ENCODE data around the gene GRID2.

The GRID2 gene

DNA sequence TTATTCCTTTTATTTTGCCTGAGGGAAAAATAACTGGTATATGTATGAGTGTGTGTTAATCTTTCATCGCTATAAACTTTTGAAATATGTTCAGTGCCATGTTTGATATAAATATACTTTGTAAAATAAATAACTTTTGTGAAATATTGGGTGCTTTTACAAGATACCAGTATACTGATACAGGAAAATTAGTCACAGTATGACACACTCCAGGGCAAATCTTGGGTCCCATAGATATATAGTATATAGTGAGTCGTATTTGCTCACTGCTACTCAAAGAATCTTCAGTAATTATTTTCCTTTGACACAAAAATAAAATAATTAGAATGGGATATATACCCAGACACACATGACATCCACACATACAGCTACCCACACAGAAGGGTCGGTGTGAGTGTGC is 472.3 kb downstream of the GRID2 start:
- DNase-seq = no peak

DNA sequence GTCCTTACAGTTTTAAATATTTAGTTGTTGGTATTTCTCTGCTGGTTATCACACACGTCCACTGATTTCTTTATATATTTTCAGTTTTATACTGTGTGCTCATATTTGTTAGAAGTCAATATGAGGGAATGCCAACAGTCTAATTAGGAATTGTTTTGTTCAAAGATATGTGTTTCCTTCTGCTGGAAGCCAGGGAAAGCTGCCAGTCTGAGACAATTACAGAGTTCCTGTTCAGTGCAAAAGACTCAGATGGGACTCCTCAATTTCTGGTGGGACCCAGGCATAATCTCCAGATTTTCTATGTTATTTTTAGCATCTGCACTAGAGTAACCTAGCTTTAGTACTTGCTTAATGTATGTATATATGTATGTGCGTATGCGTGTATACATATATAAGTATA is 486.0 kb downstream of the GRID2 start:
- DNase-seq = no peak

DNA sequence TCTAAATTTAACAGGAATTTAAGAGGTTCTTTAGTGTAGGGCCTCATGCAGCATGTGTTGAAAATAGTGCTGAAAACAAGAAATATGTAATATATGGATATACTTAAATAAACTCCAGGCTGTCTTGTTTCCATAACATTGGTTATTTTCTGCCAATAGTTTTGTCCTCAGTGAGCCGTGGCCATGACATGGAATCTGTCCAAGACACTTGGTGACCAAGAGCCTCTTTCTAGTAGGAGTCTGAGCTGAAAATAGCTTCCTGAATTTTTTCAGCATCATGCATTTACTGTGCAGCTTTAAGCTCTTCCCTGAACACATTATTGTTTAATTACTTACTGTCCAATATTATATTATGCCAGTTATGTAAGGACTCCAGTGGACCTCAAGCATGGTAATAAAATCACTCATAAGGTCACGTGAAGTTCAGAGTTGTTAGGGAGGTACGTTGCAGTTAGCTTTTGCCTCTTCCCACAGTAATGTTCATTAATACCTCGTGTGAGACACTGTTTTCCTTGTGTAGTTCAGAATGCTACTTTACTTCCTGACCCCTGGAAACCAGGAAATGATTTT is 488.2 kb downstream of the GRID2 start:
- DNase-seq = no peak

DNA sequence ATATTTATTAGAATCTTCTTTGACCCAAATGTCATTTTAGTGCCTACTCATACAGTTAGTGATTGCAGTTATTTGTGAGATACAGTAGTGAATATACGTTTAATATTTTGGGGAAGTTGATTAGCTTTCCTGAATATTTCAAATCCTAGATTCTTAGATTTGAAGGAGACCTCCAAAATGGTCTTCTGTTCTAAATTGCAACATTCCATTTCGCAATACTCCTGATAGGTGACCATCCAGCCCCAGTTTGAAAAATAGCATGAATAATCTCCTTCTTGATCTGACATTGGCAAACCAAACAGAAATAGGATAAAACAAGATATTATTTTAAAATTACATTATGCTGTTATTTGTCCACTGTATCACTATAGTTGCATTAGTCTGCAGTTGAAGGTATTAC is 505.6 kb downstream of the GRID2 start:
- no peak for DNase-seq

DNA sequence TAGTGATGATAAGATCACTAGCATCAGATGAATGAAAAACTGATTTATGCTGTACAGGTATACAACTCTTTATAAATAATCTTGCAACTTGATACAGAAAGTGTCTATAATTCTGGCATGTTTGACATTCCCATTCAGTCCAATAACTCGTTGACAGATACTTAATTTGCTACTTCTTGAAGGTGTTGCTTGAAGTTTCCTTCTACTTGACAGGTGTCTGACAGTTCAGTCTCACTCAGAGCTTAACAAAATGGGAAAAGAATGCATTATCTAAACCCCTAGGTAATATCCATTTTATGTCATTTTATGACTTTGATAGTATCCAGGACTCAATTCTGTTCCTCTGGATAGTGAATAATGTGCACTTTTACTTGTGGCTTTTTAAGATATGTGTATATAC is 508.9 kb downstream of the GRID2 start:
- no peak for DNase-seq

DNA sequence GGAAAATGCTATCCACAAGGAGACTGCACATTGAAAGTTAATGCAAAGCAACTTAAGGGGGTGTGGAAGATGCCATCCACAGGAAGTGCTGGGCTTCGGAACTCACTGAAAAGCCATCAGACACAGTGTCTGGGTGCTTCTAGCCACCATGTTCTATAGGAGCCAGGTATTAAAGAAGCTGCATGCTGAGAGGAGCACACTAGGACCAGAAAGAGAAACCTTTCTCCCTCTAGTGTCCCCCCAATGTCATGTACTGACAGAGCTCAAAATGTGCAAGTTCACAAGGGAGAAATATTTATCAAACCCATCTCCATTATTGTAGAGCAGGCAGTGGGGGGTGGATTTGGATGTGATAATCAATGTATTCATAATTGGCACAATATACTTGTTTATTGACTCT is 510.9 kb downstream of the GRID2 start:
- DNase-seq = no peak

DNA sequence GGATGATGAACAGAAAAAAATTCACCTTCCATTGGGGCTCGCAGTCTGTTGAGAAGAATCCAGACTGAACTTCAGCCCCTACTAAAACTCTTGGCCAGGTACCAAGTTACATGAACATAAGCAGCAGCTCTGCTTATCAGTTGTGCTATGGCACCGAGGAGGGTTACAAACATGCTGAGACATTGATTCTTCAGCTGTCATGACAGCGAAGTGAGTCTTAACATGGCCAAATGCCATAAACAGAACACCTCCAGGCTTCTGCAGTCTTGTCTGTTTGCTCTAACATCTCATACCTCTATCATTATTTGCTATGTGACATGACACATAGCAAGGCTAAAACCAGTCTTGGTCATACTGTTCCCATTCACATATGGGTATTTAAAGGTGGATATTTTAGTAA is 521.5 kb downstream of the GRID2 start:
- no peak for DNase-seq

DNA sequence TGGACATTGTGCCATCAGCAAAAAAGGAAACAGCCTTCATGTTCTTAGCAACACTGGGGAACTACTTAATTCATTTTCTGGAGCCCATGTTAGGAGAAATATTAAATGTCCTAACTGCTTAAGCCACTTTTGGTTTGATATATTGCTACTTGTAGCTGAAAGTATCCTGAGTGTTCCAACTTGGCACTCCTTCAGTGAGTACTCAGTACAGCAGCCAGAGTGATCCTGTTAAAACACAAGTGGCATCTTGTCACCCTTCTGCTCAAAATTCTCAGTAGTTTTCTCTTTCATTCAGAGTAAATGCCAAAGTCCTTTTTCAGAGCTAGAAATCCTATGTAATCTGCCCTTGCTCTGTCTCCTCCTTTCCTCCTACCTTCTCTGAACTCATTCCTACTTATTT is 522.0 kb downstream of the GRID2 start:
- DNase-seq = no peak

DNA sequence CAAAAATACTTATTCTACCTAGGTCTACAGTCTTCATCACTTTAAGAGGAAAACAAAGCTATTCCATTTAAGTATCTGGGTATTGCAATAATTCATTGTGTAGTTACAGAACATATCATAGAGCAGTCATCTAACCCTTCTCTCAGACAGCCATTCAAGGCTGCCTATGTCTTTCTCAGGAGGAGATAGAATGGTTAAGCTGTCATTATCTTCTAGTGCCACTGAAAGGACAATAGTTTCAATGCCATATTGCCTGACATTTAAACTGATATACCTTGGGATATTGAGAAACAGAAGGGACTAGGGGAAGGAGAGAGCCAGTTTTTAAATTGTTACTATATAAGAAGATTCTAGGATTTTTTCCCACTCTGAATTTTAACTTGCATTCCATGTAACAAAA is 527.0 kb downstream of the GRID2 start:
- DNase-seq = no peak

DNA sequence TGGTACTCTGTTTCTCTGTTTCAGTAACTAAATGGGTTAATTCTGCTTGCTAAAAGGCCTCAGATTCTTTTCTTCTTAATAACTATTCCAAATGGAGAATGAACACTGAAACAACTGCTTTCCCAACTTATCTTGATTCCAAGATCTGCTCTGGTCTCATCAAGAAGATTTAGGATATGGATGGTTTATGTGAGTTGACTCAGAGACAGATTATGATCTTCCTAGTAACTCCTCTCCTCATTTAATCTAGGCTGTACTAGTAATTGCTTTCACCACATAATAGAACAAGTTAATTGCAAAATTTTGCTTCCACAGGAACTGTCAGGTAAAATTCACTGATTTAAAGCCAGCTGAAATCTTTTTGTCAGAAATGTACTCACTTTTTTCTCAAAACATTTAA is 537.1 kb downstream of the GRID2 start:
- DNase-seq = no peak

DNA sequence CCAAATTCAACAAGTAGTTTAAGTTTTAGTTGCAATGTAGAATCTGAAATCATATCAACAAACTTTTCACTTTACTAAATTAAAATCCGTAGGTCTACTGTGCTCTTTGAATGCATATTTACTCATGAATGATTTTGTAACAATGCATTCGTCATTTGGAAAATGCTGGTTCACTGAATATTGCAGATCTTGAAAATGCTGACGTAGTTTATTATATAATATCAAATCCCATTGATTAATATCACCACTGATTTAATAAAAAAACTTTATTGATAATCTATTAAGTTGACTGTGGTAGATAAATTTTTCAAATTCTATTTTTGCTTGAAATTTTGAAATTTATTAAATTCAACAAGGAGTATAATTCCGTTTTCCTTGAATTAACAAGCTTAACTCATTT is 540.0 kb downstream of the GRID2 start:
- no peak for DNase-seq

DNA sequence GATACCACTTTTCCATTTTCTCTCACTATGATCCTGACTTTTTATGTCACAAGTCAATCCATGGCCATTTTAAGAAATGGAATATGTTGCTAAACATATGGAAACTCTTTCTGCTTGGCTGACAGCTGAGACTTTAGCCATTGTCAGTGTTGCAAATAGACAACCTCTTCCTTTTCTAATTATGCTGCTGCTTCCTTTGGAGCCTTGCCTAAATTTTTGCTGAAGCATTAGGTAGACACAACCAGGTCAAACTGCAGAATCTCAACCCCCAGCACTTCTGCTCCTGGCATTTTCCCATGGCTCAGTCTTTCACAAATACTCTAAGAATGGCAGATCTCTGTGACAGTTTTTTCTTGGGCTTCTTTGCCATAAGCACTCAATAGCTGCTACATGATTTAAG is 543.3 kb downstream of the GRID2 start:
- no peak for DNase-seq

DNA sequence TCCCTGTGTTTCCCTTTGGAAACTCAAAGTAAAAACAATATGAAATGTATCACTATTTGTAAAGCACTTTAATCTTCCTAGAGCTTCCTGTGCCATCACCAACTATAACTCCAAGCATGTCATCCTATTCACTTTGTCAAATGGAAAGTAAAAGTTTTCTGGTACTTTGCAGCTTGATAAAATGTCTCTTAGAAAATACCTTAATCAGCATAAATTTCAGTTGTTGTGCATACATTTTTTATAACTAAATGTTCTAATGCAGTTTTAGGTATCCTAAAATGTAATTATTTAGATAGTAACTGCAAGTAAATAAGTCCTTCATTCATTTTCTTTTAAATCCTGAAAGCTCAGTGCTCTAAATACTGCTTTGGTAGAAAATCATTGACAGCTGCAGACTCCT is 558.7 kb downstream of the GRID2 start:
- DNase-seq = no peak

DNA sequence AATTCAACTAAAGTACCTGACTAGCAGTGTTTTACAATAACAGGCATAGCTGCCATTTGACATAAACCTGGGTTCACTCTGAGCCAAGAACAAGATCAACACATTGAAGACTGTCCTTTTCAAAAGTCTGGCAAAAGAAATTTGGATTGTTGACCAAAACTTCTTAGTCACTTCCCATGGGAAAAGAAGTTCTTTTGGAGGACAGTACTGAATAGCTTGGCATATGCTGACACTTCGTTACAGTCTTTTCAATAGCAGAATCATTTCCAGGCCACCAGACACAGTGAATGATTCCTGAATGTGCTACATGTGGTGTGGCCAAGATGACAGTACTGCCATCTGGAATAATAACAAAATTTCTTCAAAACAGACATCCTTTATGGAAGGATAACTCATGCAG is 560.3 kb downstream of the GRID2 start:
- DNase-seq = no peak

DNA sequence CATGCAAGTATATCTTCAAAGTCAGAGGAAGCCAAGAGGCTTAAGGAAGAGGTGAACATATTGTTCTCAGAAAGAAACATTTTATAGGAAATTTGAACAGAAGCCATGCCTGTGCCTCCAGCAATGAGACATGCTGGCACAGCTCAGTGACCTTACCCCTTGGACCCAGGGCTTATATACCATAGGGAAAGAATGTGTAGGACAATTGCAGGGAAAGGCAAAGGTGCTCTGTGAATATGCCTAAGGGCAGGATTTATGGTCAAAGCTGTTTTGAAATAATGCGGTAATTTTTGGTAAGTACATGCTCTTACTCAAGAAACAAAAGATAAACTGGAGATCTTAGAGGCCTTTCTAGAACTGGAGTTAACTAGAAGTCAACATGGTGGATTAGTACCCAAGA is 568.8 kb downstream of the GRID2 start:
- no peak for DNase-seq

DNA sequence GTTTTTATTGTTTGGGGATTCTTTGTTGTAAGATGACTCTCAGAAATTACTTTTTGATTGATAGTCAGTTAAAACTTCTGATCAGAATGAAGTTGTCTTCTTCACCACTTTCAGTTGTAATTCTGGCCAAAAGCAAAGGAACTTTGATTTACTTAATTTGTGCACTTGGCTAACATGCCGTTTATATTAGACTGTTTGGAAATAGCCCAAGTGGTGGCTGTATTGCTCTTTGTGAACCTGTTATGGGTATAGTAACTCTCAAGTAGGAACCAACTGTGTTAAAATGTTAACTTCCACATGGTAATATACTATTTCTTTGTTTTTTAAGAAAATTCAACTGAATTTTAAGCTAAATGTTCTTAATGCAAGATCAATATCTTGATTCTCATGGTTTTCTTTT is 581.9 kb downstream of the GRID2 start:
- no peak for DNase-seq

DNA sequence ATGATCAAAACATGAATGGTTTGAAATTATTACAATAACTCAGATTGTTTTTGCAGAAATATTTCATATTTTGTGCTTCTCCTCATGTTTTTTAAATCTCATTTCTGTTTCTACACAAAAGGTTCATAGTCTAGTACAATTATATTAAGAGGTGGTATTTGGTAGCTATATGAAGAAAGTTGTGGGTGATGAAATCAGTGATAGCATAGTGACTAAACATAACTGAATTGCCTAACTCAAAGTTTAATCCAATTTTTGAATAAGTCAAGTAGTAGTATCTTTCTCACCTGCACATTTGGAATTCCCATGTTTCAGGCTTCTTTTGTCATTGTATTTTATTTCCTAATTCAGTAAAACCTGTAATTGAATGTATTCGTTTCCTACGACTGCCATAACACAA is 648.7 kb downstream of the GRID2 start:
- DNase-seq = no peak

DNA sequence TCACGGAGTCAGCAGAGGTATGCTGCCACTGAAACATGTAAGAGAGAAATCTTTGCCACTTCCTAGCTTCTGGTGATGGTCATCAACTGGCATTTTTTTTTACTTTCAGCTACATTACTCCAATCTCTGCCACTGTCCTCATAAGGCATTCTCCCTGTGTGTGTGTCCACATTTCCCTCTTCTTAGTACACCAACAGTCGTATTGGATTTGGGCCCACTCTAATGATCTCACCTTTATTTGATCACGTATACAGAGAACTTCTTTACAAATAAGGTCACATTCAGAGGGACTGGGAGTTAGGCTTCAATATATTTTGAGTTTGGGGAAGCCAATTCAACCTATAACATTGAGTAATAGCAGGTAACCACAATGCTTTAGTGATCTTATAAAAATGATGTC is 649.1 kb downstream of the GRID2 start:
- DNase-seq = no peak

DNA sequence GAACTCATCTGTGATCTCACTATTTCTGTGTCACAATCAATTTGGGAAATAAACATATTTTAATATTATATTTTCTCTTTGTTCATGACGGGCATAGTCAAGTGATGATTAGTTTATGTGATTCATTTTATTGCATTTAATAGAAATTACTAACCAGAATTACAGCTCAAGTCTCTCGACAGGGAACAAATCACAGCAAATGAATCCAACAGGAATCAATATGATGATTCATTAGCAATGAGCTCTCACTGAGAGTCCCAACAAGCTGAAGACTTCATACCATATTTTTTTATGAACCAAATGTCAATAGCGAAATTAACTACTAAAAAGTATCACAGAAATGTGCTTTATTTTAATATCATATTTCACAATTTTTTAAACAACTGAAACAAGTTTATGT is 649.7 kb downstream of the GRID2 start:
- no peak for DNase-seq

DNA sequence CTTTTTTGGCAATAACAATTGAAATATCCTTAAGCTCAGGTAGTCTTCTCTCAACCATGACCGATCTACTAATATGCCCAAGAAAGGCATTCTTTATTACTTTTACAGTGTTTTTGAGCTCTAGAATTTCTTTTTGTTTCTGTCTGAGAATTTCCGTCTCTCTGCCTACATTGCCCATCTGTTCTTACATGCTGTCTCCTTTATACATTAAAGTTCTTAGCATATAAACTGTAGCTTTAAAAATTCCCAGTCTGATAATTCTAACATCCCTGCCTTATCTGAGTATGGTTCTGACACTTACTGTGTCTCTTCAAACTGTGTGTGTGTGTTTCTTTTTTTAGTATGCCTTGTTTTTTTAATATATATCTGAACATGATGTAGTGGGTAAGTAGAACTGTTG is 658.1 kb downstream of the GRID2 start:
- DNase-seq = no peak

DNA sequence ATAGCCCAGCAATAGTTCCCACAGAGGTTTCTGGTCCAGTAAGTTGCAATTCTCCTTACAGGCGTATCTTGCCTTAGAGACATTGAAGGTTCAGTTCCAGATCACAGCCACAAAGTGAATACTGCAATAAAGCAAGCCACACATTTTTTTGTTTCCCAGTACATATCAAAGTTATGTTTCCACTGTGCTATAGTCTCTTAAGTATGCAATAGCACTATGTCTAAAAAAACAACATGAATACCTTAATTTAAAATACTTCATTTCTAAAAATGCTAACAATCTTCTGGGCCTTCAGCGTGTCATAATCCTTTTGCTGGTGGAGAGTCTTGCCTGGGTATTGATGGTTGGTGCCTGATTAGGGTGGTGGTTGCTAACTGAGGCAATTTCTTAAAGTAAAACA is 659.1 kb downstream of the GRID2 start:
- no peak for DNase-seq

DNA sequence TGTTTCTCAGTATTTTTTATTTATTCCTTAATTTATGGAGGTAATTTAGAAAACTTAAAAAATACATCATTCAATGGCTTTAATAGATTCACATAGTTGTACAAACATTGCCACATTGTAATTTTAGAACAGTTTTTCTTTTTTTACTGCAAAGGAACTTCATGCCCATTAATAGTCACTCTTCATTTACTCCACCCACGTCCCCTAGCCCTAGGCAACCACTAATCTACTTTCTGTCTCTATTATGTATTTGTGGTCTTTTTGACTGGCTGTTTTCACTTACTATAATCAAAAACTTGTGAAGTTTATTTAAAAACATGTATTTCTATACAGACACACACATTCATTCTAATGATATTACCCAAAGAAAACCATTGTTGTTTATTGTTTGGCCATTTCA is 664.8 kb downstream of the GRID2 start:
- no peak for DNase-seq

DNA sequence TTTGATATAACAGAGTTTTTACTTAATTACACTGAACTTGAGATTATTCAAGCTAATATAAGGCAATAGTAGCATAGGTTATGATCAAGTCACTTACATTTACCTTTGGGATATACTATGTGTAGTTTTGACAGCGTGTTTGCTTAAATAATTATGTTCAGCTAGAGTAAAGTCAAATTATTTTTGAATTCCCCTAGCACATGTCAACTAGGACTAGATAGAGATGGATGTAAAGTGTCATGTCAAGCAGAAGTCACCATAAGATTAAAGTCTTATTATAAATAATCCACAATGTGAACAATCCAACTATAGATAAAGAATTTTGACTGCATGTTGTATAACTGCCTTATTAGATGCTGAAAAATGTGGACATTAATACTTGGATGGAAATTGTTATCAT is 665.2 kb downstream of the GRID2 start:
- no peak for DNase-seq

DNA sequence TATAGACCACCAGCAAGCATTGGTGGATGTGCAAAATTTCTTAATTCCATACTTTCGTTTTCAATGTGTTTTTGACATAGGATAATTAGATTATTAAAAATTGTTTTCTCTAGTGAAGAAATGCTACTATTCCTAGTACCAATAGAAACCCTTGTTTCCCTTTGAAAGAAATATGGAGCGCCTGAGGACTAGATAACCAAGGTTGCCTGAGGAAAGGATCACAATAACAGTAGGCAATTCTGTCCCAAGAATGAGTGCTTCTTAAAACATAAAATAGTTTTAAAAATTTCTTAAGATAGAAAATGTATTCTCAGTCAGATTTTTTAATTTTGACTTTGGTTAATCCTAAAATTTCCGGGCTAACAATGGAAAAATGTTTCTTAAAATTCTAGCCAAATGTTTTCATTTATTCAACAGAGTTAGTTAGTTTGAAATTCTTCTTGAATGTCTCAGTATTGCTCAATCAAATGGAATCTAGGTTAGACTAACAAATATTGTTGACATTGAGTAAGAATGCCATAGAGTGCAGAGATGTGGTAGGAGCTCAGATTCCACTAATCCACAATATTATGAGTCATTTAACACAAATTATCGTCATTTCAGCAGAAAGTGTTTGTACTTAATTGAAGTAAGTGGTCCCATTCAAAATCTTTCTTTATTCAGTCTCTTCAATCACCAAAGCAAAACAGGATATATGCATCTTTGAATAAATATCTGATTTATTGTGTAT is 666.0 kb downstream of the GRID2 start:
- DNase-seq = no peak

DNA sequence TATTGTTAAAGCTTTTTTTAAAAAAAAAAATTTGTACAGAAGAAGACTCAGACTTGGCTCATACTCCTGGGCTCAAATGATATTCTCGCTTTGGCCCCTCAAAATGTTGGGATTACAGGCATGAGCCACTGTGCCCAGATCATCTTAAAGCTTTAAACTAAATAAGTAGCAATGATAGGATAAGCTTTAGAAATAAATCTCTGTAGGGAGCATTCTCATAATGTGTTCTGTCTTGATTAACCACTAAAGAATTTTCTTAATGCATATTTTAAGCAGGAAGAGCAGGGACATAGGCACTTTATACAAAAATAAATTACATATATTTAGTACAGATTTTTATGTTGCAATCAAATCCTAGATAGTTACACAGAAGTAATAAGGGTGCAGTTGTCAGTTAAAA is 667.2 kb downstream of the GRID2 start:
- DNase-seq = no peak
